Heart left ventricle (tissue), 16 donors: ENCODE results near the gene TTLL12. TPM values are rescaled to one million over a fixed set of nuclear protein-coding genes. Genes with fewer than 3 reads are reported as not detected.
A peak's percentile ranks its signal among the peaks of the same experiment; 100 is the strongest.

Experiments
- ATAC-seq, 4 donors: fragments of 200-7000 bp; cut with Tn5 transposase; one replicate each; pipeline ENCODE4 v1.9.1; 2020 to 2022; ENCODE audit warnings: moderate library complexity in 4 of 4, mild to moderate bottlenecking in 3 of 4, moderate number of reproducible peaks in 1 of 4
- DNase-seq, 5 donors: peaks; one replicate each; pipeline ENCODE4 v3.0.0-alpha.2; 2020
- H3K27ac ChIP-seq, 12 donors: fragments of 200-600 bp; sonication (generic) in 4 of 12; one replicate each; pipeline versions ENCODE4 v1.5.0 to v1.8.0; 2016 to 2022; ENCODE audit warnings: mild to moderate bottlenecking in 2 of 12
- H3K27me3 ChIP-seq, 9 donors: fragments of 200-600 bp; sonication (generic) in 2 of 9; one replicate each; pipeline versions ENCODE4 v1.5.1 to v1.8.0; 2016 to 2022; ENCODE audit warnings: mild to moderate bottlenecking in 3 of 9
- H3K36me3 ChIP-seq, 9 donors: fragments of 200-600 bp; sonication (generic) in 2 of 9; one replicate each; pipeline versions ENCODE4 v1.5.0 to v1.8.0; 2018 to 2022; ENCODE audit warnings: mild to moderate bottlenecking in 2 of 9
- H3K4me1 ChIP-seq, 12 donors: fragments of 200-600 bp; sonication (generic) in 4 of 12; one replicate each; pipeline versions ENCODE4 v1.5.0 to v1.8.0; 2016 to 2022; ENCODE audit warnings: mild to moderate bottlenecking in 3 of 12
- H3K4me3 ChIP-seq, 12 donors: fragments of 200-600 bp; sonication (generic) in 4 of 12; one replicate each; pipeline versions ENCODE4 v1.5.0 to v1.8.0; 2017 to 2022; ENCODE audit warnings: mild to moderate bottlenecking in 9 of 12, moderate library complexity in 4 of 12
- H3K9me3 ChIP-seq, 12 donors: fragments of 200-600 bp; sonication (generic) in 4 of 12; one replicate each; pipeline versions ENCODE4 v1.5.0 to v1.8.0; 2016 to 2022; ENCODE audit warnings: mild to moderate bottlenecking in 1 of 12
- POLR2A ChIP-seq, 2 donors: fragments of 450-650 bp; IDR thresholded peaks; one replicate each; pipeline ENCODE4 v1.6.1; 2017; ENCODE audit warnings: antibody characterized with exemption in 2 of 2, mild to moderate bottlenecking in 2 of 2, moderate library complexity in 2 of 2
- WGBS, 4 donors: extraction: QIAGEN DNeasy Blood & Tissue Kit in 2 of 4; methylation state at CpG; one replicate each; pipeline versions ENCODE4 v1.1.5 to v1.1.7; 2013 to 2018; 5-methylcytosine and 5-hydroxymethylcytosine counted together
- intact Hi-C, 10 donors: fragments of 100-400 bp; cut with DNase I; formaldehyde crosslinking; loops; one replicate each; pipeline versions ENCODE4 v1.11.1 to v1.14.2; 2022
- polyA plus RNA-seq, 2 donors: library from polyadenylated mRNA; stranded (reverse); fragments of 200-250 nt; gene quantifications; one replicate each; pipeline ENCODE4 v1.2.3, GENCODE V29; 2013
- total RNA-seq, 9 donors: library from RNA; depleted of rRNA in 2 of 9; stranded (reverse); fragments of >200 nt in 2 of 9; fragmentation: NEBNext Ultra II Directional in 3 of 9; extraction: Animal tissue kit (Norgen Biotek cat#: 25700) in 3 of 9; gene quantifications; one replicate each; pipeline versions ENCODE4 v1.1.0 to v1.2.4, GENCODE V29; 2016 to 2023
- TF ChIP-seq, protein P1 (sequence below), 12 donors: fragments of 200-600 bp; sonication (generic) in 4 of 12; IDR thresholded peaks; one replicate each; pipeline versions ENCODE4 v1.5.0 to v1.8.0; 2018 to 2022; ENCODE audit warnings: antibody characterized with exemption in 12 of 12, mild to moderate bottlenecking in 5 of 12
- donor health status: ischemic (EF 13 %, LVEDD 7.1; RV severe dilation, severe dysfunction).
- donor health status: healthy with polysubstance abuse.
- donor health status: DM: no; HTN: yes; CAD: no.
- donor health status: DM: no; HTN: no; CAD: no.
- donor health status: ischemic (EF 25% LVEDD 6.9; RV normal size, moderate dysfunction).
- donor health status: ischemic (EF 25% LVEDD 5.7; RV mildly dilated, moderate dysfunction).
- donor health status: healthy.
- donor health status: DM: yes; HTN: yes; CAD: no.
- donor health status: ischemic (EF 35%, LVEDD 5.7; RV mildly dilated, moderate dysfunction).
- donor health status: nonischemic (EF 11% LVEDD 7.7; RV severe dilation, severe dysfunction).
- donor health status: DM: yes; HTN: yes; CAD: no.
- donor health status: PGD.
- donor health status: ischemic (EF 29% LVEDD 5.4; RV normal size, mild dysfunction).
- donor health status: nonischemic (EF 23%, LVEDD 6.1; RV moderate dilation, normal function).

TTLL12 gene
- total and polyA plus RNA-seq, 11 donors, result 8.0 to 29.0 (median 11.9) TPM

DNA sequence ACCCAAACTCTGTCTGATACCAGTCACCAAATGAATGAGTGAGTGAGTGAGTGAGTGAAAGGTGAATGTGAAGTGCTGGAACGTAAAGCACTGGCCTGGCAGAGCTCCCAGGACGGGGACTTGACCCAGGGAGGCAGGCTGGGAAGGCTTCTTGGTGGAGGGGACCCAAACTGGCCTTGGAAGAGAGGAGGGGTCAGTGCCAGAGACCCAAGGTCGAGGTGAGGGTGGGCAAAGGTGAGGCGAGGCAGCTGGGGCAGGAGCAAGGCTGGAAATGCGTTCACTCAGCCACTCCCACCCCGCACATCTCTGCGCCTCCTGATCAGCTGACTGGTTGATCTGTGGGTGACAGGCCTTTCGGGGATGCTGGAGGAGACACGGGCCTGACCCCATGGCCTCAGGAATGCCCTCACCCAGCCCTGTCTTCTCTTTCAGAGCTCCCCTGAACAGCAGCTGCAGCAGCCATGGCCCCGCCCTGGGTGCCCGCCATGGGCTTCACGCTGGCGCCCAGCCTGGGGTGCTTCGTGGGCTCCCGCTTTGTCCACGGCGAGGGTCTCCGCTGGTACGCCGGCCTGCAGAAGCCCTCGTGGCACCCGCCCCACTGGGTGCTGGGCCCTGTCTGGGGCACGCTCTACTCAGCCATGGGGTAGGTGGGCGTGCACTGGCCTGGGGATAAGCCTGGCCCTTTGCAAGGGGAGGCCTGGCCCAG, 28.0 kb downstream of the TTLL12 start:
- WGBS, 4 donors, result 84 to 92% (median 88%) methylated on average over 8 to 24 of the region's 24 CpGs
- no peak for TF ChIP-seq POLR2A (IDR thresholded peaks at IDR 0.05)
- TF ChIP-seq, protein P1, sequence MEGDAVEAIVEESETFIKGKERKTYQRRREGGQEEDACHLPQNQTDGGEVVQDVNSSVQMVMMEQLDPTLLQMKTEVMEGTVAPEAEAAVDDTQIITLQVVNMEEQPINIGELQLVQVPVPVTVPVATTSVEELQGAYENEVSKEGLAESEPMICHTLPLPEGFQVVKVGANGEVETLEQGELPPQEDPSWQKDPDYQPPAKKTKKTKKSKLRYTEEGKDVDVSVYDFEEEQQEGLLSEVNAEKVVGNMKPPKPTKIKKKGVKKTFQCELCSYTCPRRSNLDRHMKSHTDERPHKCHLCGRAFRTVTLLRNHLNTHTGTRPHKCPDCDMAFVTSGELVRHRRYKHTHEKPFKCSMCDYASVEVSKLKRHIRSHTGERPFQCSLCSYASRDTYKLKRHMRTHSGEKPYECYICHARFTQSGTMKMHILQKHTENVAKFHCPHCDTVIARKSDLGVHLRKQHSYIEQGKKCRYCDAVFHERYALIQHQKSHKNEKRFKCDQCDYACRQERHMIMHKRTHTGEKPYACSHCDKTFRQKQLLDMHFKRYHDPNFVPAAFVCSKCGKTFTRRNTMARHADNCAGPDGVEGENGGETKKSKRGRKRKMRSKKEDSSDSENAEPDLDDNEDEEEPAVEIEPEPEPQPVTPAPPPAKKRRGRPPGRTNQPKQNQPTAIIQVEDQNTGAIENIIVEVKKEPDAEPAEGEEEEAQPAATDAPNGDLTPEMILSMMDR (IDR thresholded peaks at IDR 0.05), result no peak
- peaks cover 0 to 52% (median 15%) of the 10 kb centered on the region in 9 donors for H3K36me3 ChIP-seq
- peaks cover 0 to 45% (median 15%) of the 10 kb centered on the region in 12 donors for H3K4me1 ChIP-seq
- ATAC-seq (peak in 1 of 4 donors; percentile 2), DNase-seq (no peak)
- intact Hi-C loops, result no loop called here
- no peak overlapping the region for H3K27ac ChIP-seq
- no peaks in the 10 kb centered on the region for H3K27me3 ChIP-seq
- H3K9me3 ChIP-seq, result no peaks in the 10 kb centered on the region
- no peak overlapping the region for H3K4me3 ChIP-seq

DNA sequence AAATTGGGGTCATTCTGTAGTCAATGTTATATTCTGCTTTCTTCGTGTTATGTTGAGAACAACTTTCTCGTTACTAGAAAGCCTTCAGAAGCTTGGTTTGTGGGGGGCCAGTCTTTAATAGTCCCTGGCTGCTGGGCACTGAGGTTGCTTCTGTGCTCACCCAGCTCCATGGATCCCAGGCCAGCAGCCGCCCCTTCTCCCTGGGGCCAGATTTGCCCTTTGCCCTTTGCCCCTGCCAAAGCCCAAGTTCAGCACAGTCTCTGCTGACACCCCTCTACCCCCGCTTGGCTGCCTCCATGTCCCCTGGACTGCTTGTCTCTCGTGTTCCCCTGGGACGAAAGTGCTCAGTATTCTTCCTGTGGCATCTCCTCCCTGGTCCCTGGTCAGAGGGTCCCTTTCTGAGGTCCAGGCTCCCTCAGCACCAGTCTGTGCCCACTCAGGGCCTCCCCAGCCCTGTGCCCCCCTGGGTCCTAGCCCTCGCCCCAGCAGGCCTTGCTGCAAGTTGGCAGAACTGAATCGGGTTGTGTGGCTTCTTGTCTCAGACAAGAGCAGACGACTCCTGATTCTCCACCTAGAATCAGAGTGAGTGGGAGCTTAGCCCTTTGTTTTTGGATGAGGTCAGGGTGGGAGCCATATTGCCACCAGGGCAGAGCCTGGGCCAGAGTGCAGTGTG, 28.9 kb downstream of the TTLL12 start:
- Histone ChIP-seq H3K4me1 (peaks cover 0 to 42% (median 11%) of the 10 kb centered on the region in 12 donors), H3K4me3 (no peak overlapping the region), H3K9me3 (no peaks in the 10 kb centered on the region), H3K27me3 (no peaks in the 10 kb centered on the region), H3K36me3 (peaks cover 0 to 48% (median 14%) of the 10 kb centered on the region in 9 donors), H3K27ac (no peak overlapping the region)
- whole genome bisulfite sequencing, 4 donors, result 76 to 83% (median 81%) methylated on average over 9 of the region's 9 CpGs
- ATAC-seq (peak in 1 of 4 donors; percentile 2), DNase-seq (no peak)
- intact Hi-C loops, result no loop called here
- no peak for TF ChIP-seq POLR2A (IDR thresholded peaks at IDR 0.05)
- TF ChIP-seq, protein P1 (IDR thresholded peaks at IDR 0.05), result no peak

DNA sequence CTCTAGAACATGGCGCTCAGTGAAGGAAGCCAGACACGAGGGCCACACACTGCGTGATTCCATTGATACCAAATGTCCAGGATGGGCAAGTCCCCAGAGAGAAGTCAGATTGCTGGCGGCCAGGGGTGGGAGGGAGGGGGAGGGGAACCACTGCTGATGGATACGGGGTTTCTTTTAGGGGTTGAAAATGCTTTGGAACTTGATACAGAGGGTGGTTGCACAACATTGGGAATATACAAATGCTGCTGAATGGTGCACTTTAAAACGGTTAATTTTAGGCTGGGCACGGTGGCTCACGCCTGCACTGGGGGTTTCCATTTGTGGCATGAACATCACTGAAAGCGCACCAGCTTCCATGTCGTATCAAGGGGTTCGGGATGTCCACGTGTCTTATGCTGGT, 30.5 kb downstream of the TTLL12 start:
- 79 to 86% (median 83%) methylated on average over 11 to 12 of the region's 12 CpGs for WGBS, 4 donors
- DNase-seq (no peak), ATAC-seq (no peak)
- no peaks in the 10 kb centered on the region for H3K9me3 ChIP-seq
- H3K4me3 ChIP-seq, result no peak overlapping the region
- H3K27me3 ChIP-seq, result no peaks in the 10 kb centered on the region
- H3K4me1 ChIP-seq, result peaks cover 0 to 53% (median 24%) of the 10 kb centered on the region in 12 donors
- intact Hi-C loops, result no loop called here
- H3K27ac ChIP-seq, result no peak overlapping the region
- TF ChIP-seq POLR2A (IDR thresholded peaks at IDR 0.05), result no peak
- TF ChIP-seq, protein P1 (IDR thresholded peaks at IDR 0.05), result no peak
- H3K36me3 ChIP-seq, result peaks cover 0 to 32% (median 6%) of the 10 kb centered on the region in 9 donors

GRCh38 chr22:43155789-43156188, 31.1 kb downstream of the TTLL12 start:
- no peak for ATAC-seq
- H3K27ac ChIP-seq, result no peak overlapping the region
- TF ChIP-seq, protein P1 (IDR thresholded peaks at IDR 0.05), result no peak
- no peak overlapping the region for H3K4me3 ChIP-seq
- no peaks in the 10 kb centered on the region for H3K9me3 ChIP-seq
- H3K36me3 ChIP-seq, result peaks cover 0 to 25% (median 0%) of the 10 kb centered on the region in 9 donors
- intact Hi-C loops, result no loop called here
- no peak for DNase-seq
- 88 to 90% (median 89%) methylated on average over 5 of the region's 5 CpGs for WGBS, 4 donors
- peaks cover 0 to 57% (median 27%) of the 10 kb centered on the region in 12 donors for H3K4me1 ChIP-seq
- no peaks in the 10 kb centered on the region for H3K27me3 ChIP-seq
